Measurements from ENCODE around the gene RAB11FIP3. TPM values are rescaled to one million over a fixed set of nuclear protein-coding genes. Genes with fewer than 3 reads are reported as not detected.

The RAB11FIP3 gene
- total and polyA plus RNA-seq, 12 donors: 12.7 to 63.4 (median 40.8) TPM

DNA sequence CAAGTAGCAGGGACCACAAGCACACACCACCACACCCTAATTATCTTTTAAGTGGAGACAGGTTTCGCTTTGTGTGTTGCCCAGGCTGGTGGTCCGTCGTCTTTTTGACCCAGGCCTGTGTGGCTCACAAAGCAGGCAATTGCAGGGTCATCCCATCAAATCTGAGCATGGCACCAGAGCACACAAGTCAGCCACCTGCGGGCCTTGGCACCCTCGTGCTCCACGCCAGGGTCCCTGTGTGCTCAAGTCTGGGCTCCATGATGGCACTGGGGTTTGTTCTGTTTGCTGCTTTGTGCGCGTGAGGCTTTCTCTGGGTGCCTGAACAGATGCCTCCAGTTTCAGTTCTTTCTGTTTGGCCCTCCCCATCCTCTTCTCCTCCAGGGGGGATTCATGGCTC lies 99.7 kb downstream of the RAB11FIP3 start:
- intact Hi-C loops (cut with DNase I): loop anchor here (10.0 kb wide), 2 partner anchors 90 to 130 kb away; partner anchors contain the start of gene NME4 (in 1 of the 2)
- TF ChIP-seq, protein P1, sequence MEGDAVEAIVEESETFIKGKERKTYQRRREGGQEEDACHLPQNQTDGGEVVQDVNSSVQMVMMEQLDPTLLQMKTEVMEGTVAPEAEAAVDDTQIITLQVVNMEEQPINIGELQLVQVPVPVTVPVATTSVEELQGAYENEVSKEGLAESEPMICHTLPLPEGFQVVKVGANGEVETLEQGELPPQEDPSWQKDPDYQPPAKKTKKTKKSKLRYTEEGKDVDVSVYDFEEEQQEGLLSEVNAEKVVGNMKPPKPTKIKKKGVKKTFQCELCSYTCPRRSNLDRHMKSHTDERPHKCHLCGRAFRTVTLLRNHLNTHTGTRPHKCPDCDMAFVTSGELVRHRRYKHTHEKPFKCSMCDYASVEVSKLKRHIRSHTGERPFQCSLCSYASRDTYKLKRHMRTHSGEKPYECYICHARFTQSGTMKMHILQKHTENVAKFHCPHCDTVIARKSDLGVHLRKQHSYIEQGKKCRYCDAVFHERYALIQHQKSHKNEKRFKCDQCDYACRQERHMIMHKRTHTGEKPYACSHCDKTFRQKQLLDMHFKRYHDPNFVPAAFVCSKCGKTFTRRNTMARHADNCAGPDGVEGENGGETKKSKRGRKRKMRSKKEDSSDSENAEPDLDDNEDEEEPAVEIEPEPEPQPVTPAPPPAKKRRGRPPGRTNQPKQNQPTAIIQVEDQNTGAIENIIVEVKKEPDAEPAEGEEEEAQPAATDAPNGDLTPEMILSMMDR (IDR thresholded peaks at IDR 0.05): no peak
- TF ChIP-seq POLR2A (IDR thresholded peaks at IDR 0.05): no peak
- peak overlapping the region in 4 of 5 donors; percentile 4 to 99 (median 98) for H3K27ac ChIP-seq
- 90 to 100% (median 94%) methylated on average over 1 to 8 of the region's 8 CpGs for WGBS, 4 donors
- H3K9me3 ChIP-seq (replicated peaks in 1 of 3): no peaks in the 10 kb centered on the region
- H3K27me3 ChIP-seq: no peaks in the 10 kb centered on the region
- no peak for DNase-seq
- no peak overlapping the region for H3K4me3 ChIP-seq
- H3K4me1 ChIP-seq (replicated peaks in 1 of 2): peaks cover 29 to 43% of the 10 kb centered on the region in 2 donors
- H3K36me3 ChIP-seq (replicated peaks in 1 of 2): peaks cover 0 to 5% of the 10 kb centered on the region in 2 donors

DNA sequence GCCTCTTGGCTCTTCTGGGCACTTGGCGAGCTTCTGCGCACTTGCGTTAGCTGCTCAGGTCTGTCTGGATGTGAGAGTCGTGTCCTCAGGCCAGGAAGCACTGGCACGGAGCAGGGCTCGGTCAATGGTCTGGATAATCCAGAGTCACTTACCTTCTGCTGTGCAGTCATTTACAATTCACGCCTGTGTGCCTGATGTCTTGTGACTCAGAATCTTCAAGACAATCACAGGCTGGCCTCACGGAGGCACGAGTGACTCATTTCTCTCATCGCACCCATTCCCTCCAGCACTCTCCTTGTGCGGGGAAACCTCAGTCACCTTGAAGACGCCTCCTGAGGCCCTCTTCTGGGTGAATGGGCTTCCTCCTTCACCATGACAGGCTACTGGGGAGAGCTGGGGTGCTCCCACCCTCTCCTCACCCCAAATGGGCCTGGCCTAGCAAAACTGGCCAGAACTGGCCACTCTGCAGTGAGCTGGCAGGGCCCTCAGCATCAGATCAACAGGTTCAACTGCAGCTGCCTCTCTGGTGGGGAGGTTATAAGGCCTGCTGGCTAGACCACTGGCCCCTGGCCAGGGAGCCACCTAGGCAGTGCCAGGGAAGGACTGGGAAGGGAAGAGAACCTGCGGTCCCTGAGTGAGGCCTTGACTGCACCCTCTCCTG lies 100.2 kb downstream of the RAB11FIP3 start:
- no peaks in the 10 kb centered on the region for H3K9me3 ChIP-seq (replicated peaks in 1 of 3)
- no peaks in the 10 kb centered on the region for H3K27me3 ChIP-seq
- intact Hi-C loops (cut with DNase I): loop anchor here (10.0 kb wide), 2 partner anchors 91 to 131 kb away; partner anchors contain the start of gene NME4 (in 1 of the 2)
- H3K4me3 ChIP-seq: peak overlapping the region in 1 of 4 donors; percentile 68
- peaks cover 0 to 1% of the 10 kb centered on the region in 2 donors for H3K36me3 ChIP-seq (replicated peaks in 1 of 2)
- peak in 6 of 7 donors; percentile 37 to 73 (median 60) for DNase-seq
- peak in 1 of 2 donors; percentile 24 for TF ChIP-seq POLR2A (IDR thresholded peaks at IDR 0.05)
- TF ChIP-seq, protein P1 (IDR thresholded peaks at IDR 0.05): no peak
- H3K27ac ChIP-seq: peak overlapping the region in 4 of 5 donors; percentile 96 to 99 (median 98)
- 51 to 70% (median 63%) methylated on average over 12 to 13 of the region's 13 CpGs for WGBS, 4 donors
- H3K4me1 ChIP-seq (replicated peaks in 1 of 2): peaks cover 29 to 43% of the 10 kb centered on the region in 2 donors

DNA sequence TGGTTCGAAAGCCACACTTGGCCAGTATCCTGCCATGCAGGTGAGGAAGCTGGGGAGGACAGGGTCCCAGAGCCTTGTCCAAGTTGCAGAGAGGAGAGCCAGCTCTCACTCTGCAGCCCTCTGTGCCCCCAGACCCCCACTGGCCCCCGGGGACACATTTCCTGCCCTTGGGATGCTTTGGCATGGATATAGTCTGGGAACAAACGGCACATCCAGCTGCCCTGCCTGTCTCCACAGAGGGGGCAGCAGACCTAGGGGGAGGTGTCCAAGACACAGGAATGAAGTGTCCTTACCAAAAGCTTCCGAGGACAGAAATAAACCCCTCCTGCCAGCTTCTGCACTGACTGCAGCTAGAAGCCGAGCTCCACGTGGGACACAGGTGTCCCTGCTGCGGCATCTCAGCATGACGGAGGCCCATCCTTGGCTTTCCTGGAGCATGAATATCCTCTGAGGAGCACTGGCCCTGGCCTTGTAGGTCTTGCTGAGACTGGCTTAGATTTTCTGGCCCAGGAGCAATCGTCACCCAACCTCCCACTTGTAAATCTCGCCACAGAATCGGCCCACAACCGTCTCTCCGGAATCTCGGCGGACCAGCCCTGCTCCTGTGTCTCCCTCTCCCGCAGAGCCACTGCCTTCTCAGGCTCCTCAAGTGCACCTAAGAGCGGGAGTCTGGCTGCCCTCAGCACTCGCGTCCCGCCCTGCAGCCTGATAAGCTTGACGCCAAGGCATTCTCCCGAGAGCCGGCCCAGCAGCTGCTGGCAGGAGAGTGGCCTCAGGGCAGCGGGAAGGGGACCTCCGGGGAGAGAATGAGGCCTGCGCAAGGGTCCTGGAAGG lies 100.9 kb downstream of the RAB11FIP3 start:
- peak in 6 of 7 donors; percentile 62 to 81 (median 74) for DNase-seq
- intact Hi-C loops (cut with DNase I): loop anchor here (10.0 kb wide), 2 partner anchors 92 to 132 kb away; partner anchors contain the start of gene NME4 (in 1 of the 2)
- TF ChIP-seq, protein P1 (IDR thresholded peaks at IDR 0.05): no peak
- TF ChIP-seq POLR2A (IDR thresholded peaks at IDR 0.05): no peak

More for the DNA sequence above, 100.9 kb downstream of the RAB11FIP3 start:
- WGBS, 4 donors: 6 to 10% (median 9%) methylated on average over 14 to 26 of the region's 26 CpGs
- H3K4me3 ChIP-seq: peak overlapping the region in 3 of 4 donors; percentile 22 to 68 (median 50)
- H3K27ac ChIP-seq: peak overlapping the region; percentile 89 to 99 (median 97)
- H3K4me1 ChIP-seq (replicated peaks in 1 of 2): peaks cover 29 to 43% of the 10 kb centered on the region in 2 donors
- H3K36me3 ChIP-seq (replicated peaks in 1 of 2): no peaks in the 10 kb centered on the region
- no peaks in the 10 kb centered on the region for H3K9me3 ChIP-seq (replicated peaks in 1 of 3)
- H3K27me3 ChIP-seq: no peaks in the 10 kb centered on the region

Measured in adrenal gland (tissue), 12 donors.